ENCODE results near the gene ZNF74.
"Not testable (repeated sequence)": the region's sequence is repeated elsewhere in the genome, so short reads cannot be mapped to it uniquely, and the experiment has no call there.

Gene ZNF74

GRCh38 chr22:20376983-20377382 is 17.0 kb upstream of the ZNF74 start:
- DNase-seq, result not testable (repeated sequence)

GRCh38 chr22:20378110-20378509 is 15.8 kb upstream of the ZNF74 start:
- no peak for DNase-seq

- DNase-seq, result not testable (repeated sequence)
These were observed 15.3 kb upstream of the ZNF74 start for GRCh38 chr22:20378684-20379083.

GRCh38 chr22:20380486-20380885 is 13.5 kb upstream of the ZNF74 start:
- peak in 1 of 3 donors; percentile 13 for DNase-seq

- DNase-seq, result no peak
These were observed 10.4 kb upstream of the ZNF74 start for GRCh38 chr22:20383538-20383937.

- no peak for DNase-seq
These were observed 9.8 kb upstream of the ZNF74 start for GRCh38 chr22:20384171-20384570.

GRCh38 chr22:20384865-20385264 is 9.1 kb upstream of the ZNF74 start:
- DNase-seq, result no peak

- DNase-seq, result peak in 2 of 3 donors; percentile 43 to 52
These were observed 7.6 kb upstream of the ZNF74 start for GRCh38 chr22:20386336-20386735.

- DNase-seq, result no peak
These were observed 7.0 kb upstream of the ZNF74 start for GRCh38 chr22:20386972-20387371.

GRCh38 chr22:20388200-20388599 is 5.8 kb upstream of the ZNF74 start:
- no peak for DNase-seq

- DNase-seq, result no peak
These were observed 4.7 kb upstream of the ZNF74 start for GRCh38 chr22:20389288-20389687.

GRCh38 chr22:20390394-20390907 is 3.5 kb upstream of the ZNF74 start:
- no peak for DNase-seq

- no peak for DNase-seq
These were observed 2.7 kb upstream of the ZNF74 start for GRCh38 chr22:20391222-20391621.

- DNase-seq, result not testable (repeated sequence)
These were observed 1.5 kb upstream of the ZNF74 start for GRCh38 chr22:20392365-20392881.

- DNase-seq, result no peak
These were observed 807 bp upstream of the ZNF74 start for GRCh38 chr22:20392983-20393704.

GRCh38 chr22:20395181-20395906 is 1.4 kb downstream of the ZNF74 start:
- DNase-seq, result no peak

- DNase-seq, result no peak
These were observed 1.9 kb downstream of the ZNF74 start for GRCh38 chr22:20395907-20396287.

GRCh38 chr22:20396639-20397038 is 2.7 kb downstream of the ZNF74 start:
- DNase-seq, result peak in 1 of 3 donors; percentile 33

GRCh38 chr22:20397498-20397897 is 3.5 kb downstream of the ZNF74 start:
- no peak for DNase-seq

GRCh38 chr22:20398420-20398819 is 4.5 kb downstream of the ZNF74 start:
- no peak for DNase-seq

- DNase-seq, result no peak
These were observed 6.1 kb downstream of the ZNF74 start for GRCh38 chr22:20399866-20400605.

- DNase-seq, result no peak
These were observed 6.8 kb downstream of the ZNF74 start for GRCh38 chr22:20400606-20401375.
